ENCODE measurements around the gene ZNF606.
"Not testable (repeated sequence)": the region's sequence is repeated elsewhere in the genome, so short reads cannot be mapped to it uniquely, and the experiment has no call there.

The ZNF606 gene

GRCh38 chr19:58033741-58034476 is 31.3 kb upstream of the ZNF606 start, which contains the start of gene ZSCAN1:
Gene ZSCAN1 (plus strand): TSS chr19:58034025. CDS start chr19:58037837, 3,812 bp downstream.
- Mint-ChIP-seq H3K9me3 (peaks cover 37% of the 10 kb centered on the region), H3K27me3 (peaks cover 11% of the 10 kb centered on the region), H3K4me1 (no peaks in the 10 kb centered on the region), H3K27ac (peak within 1 kb of the TSS; percentile 12), H3K4me3 (no peak within 1 kb of the TSS), H3K36me3 (peaks cover 6% of the 10 kb centered on the region)
- DNase-seq = peak; percentile 39
- CTCF ChIA-PET = no interaction called here

GRCh38 chr19:58024661-58025060 is 22.0 kb upstream of the ZNF606 start:
- peaks cover 4% of the 10 kb centered on the region for H3K36me3 Mint-ChIP-seq
- H3K9me3 Mint-ChIP-seq = peaks cover 58% of the 10 kb centered on the region
- H3K4me1 Mint-ChIP-seq = no peaks in the 10 kb centered on the region
- H3K27me3 Mint-ChIP-seq = no peaks in the 10 kb centered on the region
- DNase-seq = no peak
- no peak overlapping the region for H3K27ac Mint-ChIP-seq
- CTCF ChIA-PET = interaction anchor here (0.5 kb wide), 1 partner anchor 122 kb away, joined by 3 read pairs; no protein-coding TSS in a partner anchor
- H3K4me3 Mint-ChIP-seq = no peak overlapping the region

- Mint-ChIP-seq H3K9me3 (peaks cover 51% of the 10 kb centered on the region), H3K4me3 (no peak overlapping the region), H3K4me1 (no peaks in the 10 kb centered on the region), H3K36me3 (peaks cover 1% of the 10 kb centered on the region), H3K27me3 (no peaks in the 10 kb centered on the region), H3K27ac (no peak overlapping the region)
- CTCF ChIA-PET = no interaction called here
- no peak for DNase-seq
Measured at GRCh38 chr19:58022283-58022660, 19.7 kb upstream of the ZNF606 start.

- CTCF ChIA-PET = no interaction called here
- Mint-ChIP-seq H3K27ac (no peak overlapping the region), H3K27me3 (no peaks in the 10 kb centered on the region), H3K9me3 (peaks cover 52% of the 10 kb centered on the region), H3K4me3 (no peak overlapping the region), H3K4me1 (no peaks in the 10 kb centered on the region), H3K36me3 (peaks cover 1% of the 10 kb centered on the region)
- peak; percentile 51 for DNase-seq
Measured at GRCh38 chr19:58021541-58022282, 19.1 kb upstream of the ZNF606 start.

GRCh38 chr19:58020129-58020528 is 17.5 kb upstream of the ZNF606 start:
- Mint-ChIP-seq H3K27ac (no peak overlapping the region), H3K36me3 (peaks cover 1% of the 10 kb centered on the region), H3K4me1 (no peaks in the 10 kb centered on the region), H3K27me3 (no peaks in the 10 kb centered on the region), H3K4me3 (no peak overlapping the region), H3K9me3 (peaks cover 45% of the 10 kb centered on the region)
- CTCF ChIA-PET = no interaction called here
- no peak for DNase-seq

GRCh38 chr19:58014141-58014540 is 11.5 kb upstream of the ZNF606 start:
- CTCF ChIA-PET = no interaction called here
- Mint-ChIP-seq H3K4me3 (no peak overlapping the region), H3K27ac (no peak overlapping the region), H3K27me3 (peaks cover 6% of the 10 kb centered on the region), H3K4me1 (peaks cover 9% of the 10 kb centered on the region), H3K9me3 (peaks cover 44% of the 10 kb centered on the region), H3K36me3 (peaks cover 8% of the 10 kb centered on the region)
- DNase-seq = no peak

GRCh38 chr19:58010507-58010906 is 7.9 kb upstream of the ZNF606 start:
- peaks cover 6% of the 10 kb centered on the region for H3K27me3 Mint-ChIP-seq
- H3K36me3 Mint-ChIP-seq = peaks cover 30% of the 10 kb centered on the region
- no peak for DNase-seq
- CTCF ChIA-PET = no interaction called here
- peak overlapping the region; percentile 74 for H3K4me3 Mint-ChIP-seq
- H3K9me3 Mint-ChIP-seq = peaks cover 58% of the 10 kb centered on the region
- H3K4me1 Mint-ChIP-seq = peaks cover 12% of the 10 kb centered on the region
- H3K27ac Mint-ChIP-seq = no peak overlapping the region

- H3K9me3 Mint-ChIP-seq = peaks cover 60% of the 10 kb centered on the region
- DNase-seq = peak; percentile 82
- H3K4me1 Mint-ChIP-seq = peaks cover 12% of the 10 kb centered on the region
- CTCF ChIA-PET = no interaction called here
- peak overlapping the region; percentile 74 for H3K4me3 Mint-ChIP-seq
- peaks cover 6% of the 10 kb centered on the region for H3K27me3 Mint-ChIP-seq
- H3K36me3 Mint-ChIP-seq = peaks cover 37% of the 10 kb centered on the region
- peak overlapping the region; percentile 81 for H3K27ac Mint-ChIP-seq
Measured at GRCh38 chr19:58009666-58010301, 7.2 kb upstream of the ZNF606 start.

- DNase-seq = no peak
- peaks cover 63% of the 10 kb centered on the region for H3K9me3 Mint-ChIP-seq
- peak overlapping the region; percentile 74 for H3K4me3 Mint-ChIP-seq
- H3K27ac Mint-ChIP-seq = no peak overlapping the region
- CTCF ChIA-PET = no interaction called here
- peaks cover 42% of the 10 kb centered on the region for H3K36me3 Mint-ChIP-seq
- peaks cover 6% of the 10 kb centered on the region for H3K27me3 Mint-ChIP-seq
- H3K4me1 Mint-ChIP-seq = peaks cover 16% of the 10 kb centered on the region
Measured at GRCh38 chr19:58009301-58009665, 6.7 kb upstream of the ZNF606 start.

- H3K27me3 Mint-ChIP-seq, H3K27ac Mint-ChIP-seq, CTCF ChIA-PET, DNase-seq: not testable (repeated sequence)
- Mint-ChIP-seq H3K9me3 (peaks cover 67% of the 10 kb centered on the region), H3K4me1 (peaks cover 20% of the 10 kb centered on the region), H3K36me3 (peaks cover 46% of the 10 kb centered on the region), H3K4me3 (peak overlapping the region; percentile 74)
Measured at GRCh38 chr19:58008877-58009276, 6.3 kb upstream of the ZNF606 start.

GRCh38 chr19:58007285-58007684 is 4.7 kb upstream of the ZNF606 start:
- H3K4me3 Mint-ChIP-seq = no peak overlapping the region
- no peak for DNase-seq
- CTCF ChIA-PET = no interaction called here
- H3K4me1 Mint-ChIP-seq = peaks cover 30% of the 10 kb centered on the region
- peaks cover 62% of the 10 kb centered on the region for H3K9me3 Mint-ChIP-seq
- H3K36me3 Mint-ChIP-seq = peaks cover 57% of the 10 kb centered on the region
- peaks cover 6% of the 10 kb centered on the region for H3K27me3 Mint-ChIP-seq
- H3K27ac Mint-ChIP-seq = no peak overlapping the region

- H3K27me3 Mint-ChIP-seq = no peaks in the 10 kb centered on the region
- CTCF ChIA-PET = interaction anchor here (0.9 kb wide), 1 partner anchor 155 kb away, joined by 3 read pairs; no protein-coding TSS in a partner anchor
- DNase-seq = no peak
Measured at GRCh38 chr19:58003174-58003828, 681 bp upstream of the ZNF606 start.

GRCh38 chr19:58001895-58002369 is 688 bp downstream of the ZNF606 start:
- no peaks in the 10 kb centered on the region for H3K27me3 Mint-ChIP-seq
- peaks cover 30% of the 10 kb centered on the region for H3K4me1 Mint-ChIP-seq
- H3K27ac Mint-ChIP-seq = peak overlapping the region; percentile 88
- CTCF ChIA-PET = no interaction called here
- peaks cover 89% of the 10 kb centered on the region for H3K36me3 Mint-ChIP-seq
- DNase-seq = peak; percentile 46
- peaks cover 65% of the 10 kb centered on the region for H3K9me3 Mint-ChIP-seq
- peak overlapping the region; percentile 80 for H3K4me3 Mint-ChIP-seq

More at GRCh38 chr19:58003174-58003828, 681 bp upstream of the ZNF606 start:
- peaks cover 30% of the 10 kb centered on the region for H3K4me1 Mint-ChIP-seq
- peaks cover 67% of the 10 kb centered on the region for H3K9me3 Mint-ChIP-seq
- H3K4me3 Mint-ChIP-seq = peak overlapping the region; percentile 80
- H3K27ac Mint-ChIP-seq = peak overlapping the region; percentile 87
- H3K36me3 Mint-ChIP-seq = peaks cover 84% of the 10 kb centered on the region

GRCh38 chr19:58000677-58001076 is 1.9 kb downstream of the ZNF606 start:
- Mint-ChIP-seq H3K4me3 (no peak overlapping the region), H3K27me3 (no peaks in the 10 kb centered on the region), H3K36me3 (peaks cover 87% of the 10 kb centered on the region), H3K27ac (no peak overlapping the region), H3K9me3 (peaks cover 67% of the 10 kb centered on the region), H3K4me1 (peaks cover 30% of the 10 kb centered on the region)
- CTCF ChIA-PET = no interaction called here
- no peak for DNase-seq

Measured in activated naive CD4-positive, alpha-beta T cell treated with anti-CD3 and anti-CD28 coated beads, Interleukin-2, amount 10 ng/mL, durations not matched to agents 7 days and 5 days (primary cell).